ENCODE results near the gene PROZ. TPM values are rescaled to one million over a fixed set of nuclear protein-coding genes. Genes with fewer than 3 reads are reported as not detected.

PROZ gene
- polyA plus RNA-seq, 4 donors = 0.86 to 3.9 (median 2.4) TPM

GRCh38 chr13:113119822-113120189, 38.6 kb upstream of the PROZ start:
- no peak for DNase-seq (ENCODE audit: low read depth in 4 of 4, low spot score in 2 of 4)

- no peak for DNase-seq (ENCODE audit: low read depth in 4 of 4, low spot score in 2 of 4)
Observed at GRCh38 chr13:113120300-113121182, 37.9 kb upstream of the PROZ start.

GRCh38 chr13:113121183-113121927, 37.1 kb upstream of the PROZ start:
- DNase-seq (ENCODE audit: low read depth in 4 of 4, low spot score in 2 of 4) = no peak

- DNase-seq (ENCODE audit: low read depth in 4 of 4, low spot score in 2 of 4) = no peak
Observed at GRCh38 chr13:113121928-113122471, 36.4 kb upstream of the PROZ start.

GRCh38 chr13:113122550-113123225, 35.8 kb upstream of the PROZ start, which contains the start of gene F10:
TSS of gene F10 (plus strand) at chr13:113122799. CDS start at chr13:113122856, 57 bp downstream.
- peak in 2 of 4 donors; percentile 38 to 41 for DNase-seq (ENCODE audit: low read depth in 4 of 4, low spot score in 2 of 4)

- no peak for DNase-seq (ENCODE audit: low read depth in 4 of 4, low spot score in 2 of 4)
Observed at GRCh38 chr13:113123226-113124201, 34.9 kb upstream of the PROZ start.

- DNase-seq (ENCODE audit: low read depth in 4 of 4, low spot score in 2 of 4) = no peak
Observed at GRCh38 chr13:113124211-113124970, 34.1 kb upstream of the PROZ start.

GRCh38 chr13:113125506-113126264, 32.8 kb upstream of the PROZ start:
- no peak for DNase-seq (ENCODE audit: low read depth in 4 of 4, low spot score in 2 of 4)

GRCh38 chr13:113126265-113127150, 31.9 kb upstream of the PROZ start:
- no peak for DNase-seq (ENCODE audit: low read depth in 4 of 4, low spot score in 2 of 4)

GRCh38 chr13:113129480-113129879, 29.0 kb upstream of the PROZ start:
- DNase-seq (ENCODE audit: low read depth in 4 of 4, low spot score in 2 of 4) = no peak

- no peak for DNase-seq (ENCODE audit: low read depth in 4 of 4, low spot score in 2 of 4)
Observed at GRCh38 chr13:113129921-113130750, 28.3 kb upstream of the PROZ start.

GRCh38 chr13:113135281-113135760, 23.1 kb upstream of the PROZ start:
- DNase-seq (ENCODE audit: low read depth in 4 of 4, low spot score in 2 of 4) = no peak

GRCh38 chr13:113137691-113138298, 20.7 kb upstream of the PROZ start:
- no peak for DNase-seq (ENCODE audit: low read depth in 4 of 4, low spot score in 2 of 4)

GRCh38 chr13:113138792-113139551, 19.5 kb upstream of the PROZ start:
- no peak for DNase-seq (ENCODE audit: low read depth in 4 of 4, low spot score in 2 of 4)

- no peak for DNase-seq (ENCODE audit: low read depth in 4 of 4, low spot score in 2 of 4)
Observed at GRCh38 chr13:113139577-113139976, 18.9 kb upstream of the PROZ start.
